ENCODE measurements around the gene CDK5RAP3.
A peak's percentile ranks its signal among the peaks of the same experiment; 100 is the strongest.

CDK5RAP3 gene

DNA sequence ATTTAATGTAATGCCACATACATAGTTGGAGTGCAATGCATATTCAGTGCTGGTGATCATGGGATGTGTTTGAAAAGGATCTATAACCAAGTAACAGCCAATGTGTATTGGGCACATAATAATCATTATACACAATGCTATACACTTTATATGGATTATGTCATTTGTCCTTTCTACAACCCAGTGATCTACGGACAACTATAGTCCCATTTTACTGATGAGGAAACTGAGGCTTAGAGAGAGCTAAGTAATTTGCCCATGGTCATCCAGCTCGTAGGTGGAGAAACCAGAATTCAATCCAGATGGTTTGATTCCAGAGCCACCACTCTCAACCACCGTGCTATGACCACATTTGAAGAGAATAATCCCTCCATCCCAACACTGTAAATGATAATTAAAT is 39.3 kb downstream of the CDK5RAP3 start:
- no peaks in the 10 kb centered on the region for H3K36me3 ChIP-seq (ENCODE audit: control insufficient read depth in 2 of 2, insufficient read depth in 1 of 2, low read length in 2 of 2)
- POLR2A ChIA-PET = interaction anchor here (0.6 to 2.5 kb wide), 4 partner anchors 34 to 189 kb away, joined by 3 to 12 read pairs (median 4); partner anchors contain the start of genes CDK5RAP3, LRRC46, MRPL10 and OSBPL7
- H3K27ac ChIP-seq (ENCODE audit: extremely low read depth, low read depth, low read length) = no peak overlapping the region
- CTCF ChIA-PET = interaction anchor here (0.8 to 15.5 kb wide), 11 partner anchors 9 to 167 kb away, joined by 3 to 386 read pairs (median 4); partner anchors contain the start of genes CDK5RAP3, NFE2L1 and PNPO
- peaks cover 13% of the 10 kb centered on the region for H3K4me1 ChIP-seq (ENCODE audit: control insufficient read depth, insufficient read depth, low read length)
- no peak overlapping the region for H3K4me3 ChIP-seq (ENCODE audit: low read depth, low read length)
- H3K9me3 ChIP-seq (ENCODE audit: control insufficient read depth, insufficient read depth, low read depth, low read length) = no peaks in the 10 kb centered on the region
- TF ChIP-seq, protein P1, sequence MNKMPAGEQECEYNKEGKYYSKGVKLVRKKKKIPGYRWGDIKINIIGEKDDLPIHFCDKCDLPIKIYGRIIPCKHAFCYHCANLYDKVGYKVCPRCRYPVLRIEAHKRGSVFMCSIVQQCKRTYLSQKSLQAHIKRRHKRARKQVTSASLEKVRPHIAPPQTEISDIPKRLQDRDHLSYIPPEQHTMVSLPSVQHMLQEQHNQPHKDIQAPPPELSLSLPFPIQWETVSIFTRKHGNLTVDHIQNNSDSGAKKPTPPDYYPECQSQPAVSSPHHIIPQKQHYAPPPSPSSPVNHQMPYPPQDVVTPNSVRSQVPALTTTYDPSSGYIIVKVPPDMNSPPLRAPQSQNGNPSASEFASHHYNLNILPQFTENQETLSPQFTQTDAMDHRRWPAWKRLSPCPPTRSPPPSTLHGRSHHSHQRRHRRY (tag by site-specific recombination; IDR thresholded peaks at IDR 0.05) = no peak
- TF ChIP-seq ZNF157 (tag by site-specific recombination; IDR thresholded peaks at IDR 0.05) (no peak), ZNF114 (tag by site-specific recombination; IDR thresholded peaks at IDR 0.05) (no peak), ZNF776 (tag by site-specific recombination; IDR thresholded peaks at IDR 0.05; ENCODE audit: borderline replicate concordance) (no peak), ZNF701 (tag by site-specific recombination; IDR thresholded peaks at IDR 0.05) (no peak), ZNF521 (tag by site-specific recombination; IDR thresholded peaks at IDR 0.05) (no peak)

DNA sequence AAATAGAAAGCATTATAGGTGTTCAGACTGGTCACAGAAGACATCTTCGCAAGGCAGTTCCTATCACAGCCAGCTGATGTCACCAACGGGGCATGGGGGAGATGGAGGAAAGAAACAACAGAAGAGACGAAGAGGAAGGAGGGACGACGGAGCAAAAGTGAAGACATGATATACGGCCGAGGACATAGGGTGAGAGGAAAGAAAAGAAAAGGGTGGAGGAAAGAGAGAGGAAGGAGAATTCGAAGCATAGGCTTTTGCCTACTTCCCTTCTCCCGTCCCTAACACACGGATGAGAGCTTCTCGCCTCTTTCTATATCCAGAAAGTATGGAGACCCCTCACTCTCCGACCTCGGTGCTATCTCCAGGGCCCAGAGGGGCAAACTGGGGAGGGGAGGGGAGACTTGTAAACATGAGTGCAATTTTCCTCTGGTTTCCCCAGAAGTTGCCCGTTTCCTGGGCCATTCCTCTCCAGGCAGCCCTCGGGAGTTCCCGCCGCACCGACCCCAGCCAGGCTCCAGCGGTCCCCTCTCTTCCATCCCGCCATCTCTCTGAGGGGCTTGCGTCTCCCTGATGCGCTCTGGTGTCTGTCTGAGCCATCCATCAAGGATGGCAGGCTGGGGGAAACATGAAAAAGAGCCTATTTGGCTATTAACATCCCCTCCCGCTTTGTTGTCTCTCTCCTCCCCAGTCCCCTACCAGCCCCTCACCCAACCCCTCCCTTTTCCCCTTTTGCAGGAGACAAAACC is 40.7 kb downstream of the CDK5RAP3 start:
- Histone ChIP-seq H3K27ac (ENCODE audit: extremely low read depth, low read depth, low read length) (no peak overlapping the region), H3K36me3 (ENCODE audit: control insufficient read depth in 2 of 2, insufficient read depth in 1 of 2, low read length in 2 of 2) (no peaks in the 10 kb centered on the region), H3K9me3 (ENCODE audit: control insufficient read depth, insufficient read depth, low read depth, low read length) (no peaks in the 10 kb centered on the region), H3K4me3 (ENCODE audit: low read depth, low read length) (peak overlapping the region; percentile 27), H3K4me1 (ENCODE audit: control insufficient read depth, insufficient read depth, low read length) (peaks cover 7% of the 10 kb centered on the region)
- ChIA-PET POLR2A (interaction anchor here (0.6 to 2.5 kb wide), 10 partner anchors 11 to 180 kb away, joined by 3 to 12 read pairs (median 3); partner anchors contain the start of genes CDK5RAP3, LRRC46, MRPL10 and PNPO), CTCF (interaction anchor here (0.6 to 15.5 kb wide), 27 partner anchors 8 to 1040 kb away, joined by 3 to 386 read pairs (median 4); partner anchors contain the start of genes CBX1, CDK5RAP3, NFE2L1 and PNPO)
- TF ChIP-seq, protein P2, sequence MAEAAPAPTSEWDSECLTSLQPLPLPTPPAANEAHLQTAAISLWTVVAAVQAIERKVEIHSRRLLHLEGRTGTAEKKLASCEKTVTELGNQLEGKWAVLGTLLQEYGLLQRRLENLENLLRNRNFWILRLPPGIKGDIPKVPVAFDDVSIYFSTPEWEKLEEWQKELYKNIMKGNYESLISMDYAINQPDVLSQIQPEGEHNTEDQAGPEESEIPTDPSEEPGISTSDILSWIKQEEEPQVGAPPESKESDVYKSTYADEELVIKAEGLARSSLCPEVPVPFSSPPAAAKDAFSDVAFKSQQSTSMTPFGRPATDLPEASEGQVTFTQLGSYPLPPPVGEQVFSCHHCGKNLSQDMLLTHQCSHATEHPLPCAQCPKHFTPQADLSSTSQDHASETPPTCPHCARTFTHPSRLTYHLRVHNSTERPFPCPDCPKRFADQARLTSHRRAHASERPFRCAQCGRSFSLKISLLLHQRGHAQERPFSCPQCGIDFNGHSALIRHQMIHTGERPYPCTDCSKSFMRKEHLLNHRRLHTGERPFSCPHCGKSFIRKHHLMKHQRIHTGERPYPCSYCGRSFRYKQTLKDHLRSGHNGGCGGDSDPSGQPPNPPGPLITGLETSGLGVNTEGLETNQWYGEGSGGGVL (tag by site-specific recombination; IDR thresholded peaks at IDR 0.05) = peak; percentile 61; the same call in 1 of the 2 replicates
- TF ChIP-seq, protein P3, sequence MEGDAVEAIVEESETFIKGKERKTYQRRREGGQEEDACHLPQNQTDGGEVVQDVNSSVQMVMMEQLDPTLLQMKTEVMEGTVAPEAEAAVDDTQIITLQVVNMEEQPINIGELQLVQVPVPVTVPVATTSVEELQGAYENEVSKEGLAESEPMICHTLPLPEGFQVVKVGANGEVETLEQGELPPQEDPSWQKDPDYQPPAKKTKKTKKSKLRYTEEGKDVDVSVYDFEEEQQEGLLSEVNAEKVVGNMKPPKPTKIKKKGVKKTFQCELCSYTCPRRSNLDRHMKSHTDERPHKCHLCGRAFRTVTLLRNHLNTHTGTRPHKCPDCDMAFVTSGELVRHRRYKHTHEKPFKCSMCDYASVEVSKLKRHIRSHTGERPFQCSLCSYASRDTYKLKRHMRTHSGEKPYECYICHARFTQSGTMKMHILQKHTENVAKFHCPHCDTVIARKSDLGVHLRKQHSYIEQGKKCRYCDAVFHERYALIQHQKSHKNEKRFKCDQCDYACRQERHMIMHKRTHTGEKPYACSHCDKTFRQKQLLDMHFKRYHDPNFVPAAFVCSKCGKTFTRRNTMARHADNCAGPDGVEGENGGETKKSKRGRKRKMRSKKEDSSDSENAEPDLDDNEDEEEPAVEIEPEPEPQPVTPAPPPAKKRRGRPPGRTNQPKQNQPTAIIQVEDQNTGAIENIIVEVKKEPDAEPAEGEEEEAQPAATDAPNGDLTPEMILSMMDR (tag by site-specific recombination; IDR thresholded peaks at IDR 0.05) = peak; percentile 78
- TF ChIP-seq ZNF391 (tag by site-specific recombination; IDR thresholded peaks at IDR 0.05; ENCODE audit: borderline replicate concordance, low read depth) (no peak), ZNF335 (tag by site-specific recombination; conservative IDR thresholded peaks at IDR 0.05) (peak; percentile 85), ZNF626 (tag by site-specific recombination; IDR thresholded peaks at IDR 0.05) (no peak), ZNF24 (tag by site-specific recombination; IDR thresholded peaks at IDR 0.05) (0 out of 2 replicates have a peak, but pooled peaks have one; percentile 44), ZNF366 (tag by site-specific recombination; conservative IDR thresholded peaks at IDR 0.05) (peak; percentile 96), SP7 (tag by site-specific recombination; IDR thresholded peaks at IDR 0.05) (peak; percentile 58), ZNF596 (tag by site-specific recombination; IDR thresholded peaks at IDR 0.05) (no peak), ZNF324 (tag by site-specific recombination; IDR thresholded peaks at IDR 0.05) (peak; percentile 71), ZBTB48 (tag by site-specific recombination; IDR thresholded peaks at IDR 0.05) (peak; percentile 59; the same call in 1 of the 2 replicates), GLIS1 (tag by site-specific recombination; IDR thresholded peaks at IDR 0.05) (0 out of 2 replicates have a peak, but pooled peaks have one; percentile 8), ZNF510 (tag by site-specific recombination; IDR thresholded peaks at IDR 0.05; ENCODE audit: insufficient replicate concordance) (no peak), ZEB2 (tag by site-specific recombination; IDR thresholded peaks at IDR 0.05) (peak; percentile 45; the same call in 1 of the 2 replicates), SP2 (tag by site-specific recombination; IDR thresholded peaks at IDR 0.05) (peak; percentile 41), ZNF223 (tag by site-specific recombination; IDR thresholded peaks at IDR 0.05) (no peak)
- TF ChIP-seq, protein P4, sequence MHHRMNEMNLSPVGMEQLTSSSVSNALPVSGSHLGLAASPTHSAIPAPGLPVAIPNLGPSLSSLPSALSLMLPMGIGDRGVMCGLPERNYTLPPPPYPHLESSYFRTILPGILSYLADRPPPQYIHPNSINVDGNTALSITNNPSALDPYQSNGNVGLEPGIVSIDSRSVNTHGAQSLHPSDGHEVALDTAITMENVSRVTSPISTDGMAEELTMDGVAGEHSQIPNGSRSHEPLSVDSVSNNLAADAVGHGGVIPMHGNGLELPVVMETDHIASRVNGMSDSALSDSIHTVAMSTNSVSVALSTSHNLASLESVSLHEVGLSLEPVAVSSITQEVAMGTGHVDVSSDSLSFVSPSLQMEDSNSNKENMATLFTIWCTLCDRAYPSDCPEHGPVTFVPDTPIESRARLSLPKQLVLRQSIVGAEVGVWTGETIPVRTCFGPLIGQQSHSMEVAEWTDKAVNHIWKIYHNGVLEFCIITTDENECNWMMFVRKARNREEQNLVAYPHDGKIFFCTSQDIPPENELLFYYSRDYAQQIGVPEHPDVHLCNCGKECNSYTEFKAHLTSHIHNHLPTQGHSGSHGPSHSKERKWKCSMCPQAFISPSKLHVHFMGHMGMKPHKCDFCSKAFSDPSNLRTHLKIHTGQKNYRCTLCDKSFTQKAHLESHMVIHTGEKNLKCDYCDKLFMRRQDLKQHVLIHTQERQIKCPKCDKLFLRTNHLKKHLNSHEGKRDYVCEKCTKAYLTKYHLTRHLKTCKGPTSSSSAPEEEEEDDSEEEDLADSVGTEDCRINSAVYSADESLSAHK (tag by site-specific recombination; IDR thresholded peaks at IDR 0.05) = peak; percentile 90
- TF ChIP-seq, protein P5, sequence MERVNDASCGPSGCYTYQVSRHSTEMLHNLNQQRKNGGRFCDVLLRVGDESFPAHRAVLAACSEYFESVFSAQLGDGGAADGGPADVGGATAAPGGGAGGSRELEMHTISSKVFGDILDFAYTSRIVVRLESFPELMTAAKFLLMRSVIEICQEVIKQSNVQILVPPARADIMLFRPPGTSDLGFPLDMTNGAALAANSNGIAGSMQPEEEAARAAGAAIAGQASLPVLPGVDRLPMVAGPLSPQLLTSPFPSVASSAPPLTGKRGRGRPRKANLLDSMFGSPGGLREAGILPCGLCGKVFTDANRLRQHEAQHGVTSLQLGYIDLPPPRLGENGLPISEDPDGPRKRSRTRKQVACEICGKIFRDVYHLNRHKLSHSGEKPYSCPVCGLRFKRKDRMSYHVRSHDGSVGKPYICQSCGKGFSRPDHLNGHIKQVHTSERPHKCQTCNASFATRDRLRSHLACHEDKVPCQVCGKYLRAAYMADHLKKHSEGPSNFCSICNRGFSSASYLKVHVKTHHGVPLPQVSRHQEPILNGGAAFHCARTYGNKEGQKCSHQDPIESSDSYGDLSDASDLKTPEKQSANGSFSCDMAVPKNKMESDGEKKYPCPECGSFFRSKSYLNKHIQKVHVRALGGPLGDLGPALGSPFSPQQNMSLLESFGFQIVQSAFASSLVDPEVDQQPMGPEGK (tag by site-specific recombination; IDR thresholded peaks at IDR 0.05) = peak; percentile 52; the same call in 1 of the 2 replicates
